Gastroesophageal sphincter (tissue), 3 donors: Measurements from ENCODE around the gene NRP1.

Experiments used
- CTCF ChIP-seq, 4 experiments: fragments of 200-600 bp in 2 of 4; fragments of 450-650 bp in 2 of 4; sonication (generic) in 1 of 4; IDR thresholded peaks; one replicate each; pipeline ENCODE4 v1.5.1; 2017 to 2019; ENCODE audit warnings: antibody characterized with exemption in 4 of 4, mild to moderate bottlenecking in 2 of 4, moderate library complexity in 2 of 4
- POLR2AphosphoS5 ChIP-seq: sonication (generic); formaldehyde crosslinking; IDR thresholded peaks from one replicate; pipeline ENCODE4 v1.6.1; 2017; ENCODE audit warnings: antibody characterized with exemption

- peak; percentile 46 for TF ChIP-seq POLR2AphosphoS5
- TF ChIP-seq CTCF (IDR thresholded peaks at IDR 0.05), result no peak
Observed at GRCh38 chr10:33129141-33129995, 205.1 kb downstream of the NRP1 start.
